Naive B cell (primary cell): ENCODE measurements around the gene PCDH11Y. TPM values are rescaled to one million over a fixed set of nuclear protein-coding genes. Genes with fewer than 3 reads are reported as not detected.
"Not testable (repeated sequence)": the region's sequence is repeated elsewhere in the genome, so short reads cannot be mapped to it uniquely, and the experiment has no call there.

Experiments
- ATAC-seq, 2 donors: fragments of 150-1000 bp; cut with Tn5 transposase; 2 replicates each; pipeline ENCODE4 v1.10.0; 2021; ENCODE audit warnings: low read depth in 2 of 2, mild to moderate bottlenecking in 2 of 2, moderate library complexity in 2 of 2
- DNase-seq: peaks from one replicate; pipeline ENCODE4 v3.0.0; 2022
- H3K27ac Mint-ChIP-seq, 6 donors: one replicate each; pipeline ENCODE4 v1.8.0; 2020 to 2022; ENCODE audit warnings: mild to moderate bottlenecking in 6 of 6, mixed read lengths in 6 of 6, moderate library complexity in 5 of 6, inconsistent platforms in 2 of 6
- H3K27me3 Mint-ChIP-seq, 3 donors: one replicate each; pipeline ENCODE4 v1.8.0; 2021 to 2022; ENCODE audit warnings: mixed read lengths in 3 of 3, mild to moderate bottlenecking in 1 of 3
- H3K36me3 Mint-ChIP-seq, 2 donors: one replicate each; pipeline ENCODE4 v1.8.0; 2020 to 2022; ENCODE audit warnings: mixed read lengths in 2 of 2, inconsistent platforms in 1 of 2, mild to moderate bottlenecking in 1 of 2
- H3K4me1 Mint-ChIP-seq, 3 donors: one replicate each; pipeline ENCODE4 v1.8.0; 2020 to 2022; ENCODE audit warnings: mixed read lengths in 3 of 3, inconsistent platforms in 1 of 3, mild to moderate bottlenecking in 1 of 3, moderate library complexity in 1 of 3
- H3K4me3 Mint-ChIP-seq, 8 donors: one replicate each; pipeline ENCODE4 v1.8.0; 2020 to 2022; ENCODE audit warnings: mild to moderate bottlenecking in 8 of 8, mixed read lengths in 8 of 8, moderate library complexity in 8 of 8, inconsistent platforms in 2 of 8
- H3K9me3 Mint-ChIP-seq, 7 donors: one replicate each; pipeline ENCODE4 v1.8.0; 2020 to 2022; ENCODE audit warnings: mixed read lengths in 7 of 7, mild to moderate bottlenecking in 5 of 7, inconsistent platforms in 2 of 7, moderate library complexity in 1 of 7
- polyA plus RNA-seq, 6 donors: library from polyadenylated mRNA; unstranded; fragments of 300-500 nt; fragmentation: Illumina TruSeq; gene quantifications; one replicate each; pipeline ENCODE4 v1.2.3, GENCODE V29; 2021; ENCODE audit warnings: low read depth in 6 of 6

The PCDH11Y gene
- polyA plus RNA-seq, 6 donors from 2014 or later = not detected

GRCh38 chrY:5708727-5709126 lies 708.6 kb downstream of the PCDH11Y start:
- not testable (repeated sequence) for H3K9me3 Mint-ChIP-seq, ATAC-seq, H3K4me3 Mint-ChIP-seq, DNase-seq, H3K36me3 Mint-ChIP-seq, H3K27ac Mint-ChIP-seq, H3K4me1 Mint-ChIP-seq, H3K27me3 Mint-ChIP-seq

GRCh38 chrY:5709788-5710381 lies 709.8 kb downstream of the PCDH11Y start:
- not testable (repeated sequence) for DNase-seq, H3K27ac Mint-ChIP-seq, H3K9me3 Mint-ChIP-seq, H3K27me3 Mint-ChIP-seq, H3K4me1 Mint-ChIP-seq, H3K4me3 Mint-ChIP-seq, ATAC-seq, H3K36me3 Mint-ChIP-seq

GRCh38 chrY:5761403-5761802 lies 761.3 kb downstream of the PCDH11Y start:
- not testable (repeated sequence) for ATAC-seq, H3K9me3 Mint-ChIP-seq, H3K27ac Mint-ChIP-seq, DNase-seq, H3K4me1 Mint-ChIP-seq, H3K4me3 Mint-ChIP-seq, H3K36me3 Mint-ChIP-seq, H3K27me3 Mint-ChIP-seq

- not testable (repeated sequence) for ATAC-seq, H3K9me3 Mint-ChIP-seq, H3K4me1 Mint-ChIP-seq, H3K36me3 Mint-ChIP-seq, H3K27me3 Mint-ChIP-seq, DNase-seq, H3K27ac Mint-ChIP-seq, H3K4me3 Mint-ChIP-seq
Measured at GRCh38 chrY:5776485-5776884, 776.4 kb downstream of the PCDH11Y start.
